H9 (cell line): ENCODE measurements around the gene CHN2. TPM values are rescaled to one million over a fixed set of nuclear protein-coding genes. Genes with fewer than 3 reads are reported as not detected.

Experiments
- DNase-seq: peaks from one replicate; pipeline ENCODE4 v3.0.0-alpha.2; 2017
- H2AFZ ChIP-seq: one replicate; pipeline ENCODE4 v1.6.1; 2013; ENCODE audit warnings: mild to moderate bottlenecking, low read length, control low read depth, moderate library complexity
- H2AK5ac ChIP-seq: 2 replicates; pipeline ENCODE4 v1.6.1; 2013; ENCODE audit warnings: low read length, control low read depth, mixed read lengths; ENCODE audit not compliant: insufficient read length
- H2BK120ac ChIP-seq: one replicate; pipeline ENCODE4 v1.6.1; 2013; ENCODE audit warnings: low read depth, mild to moderate bottlenecking, low read length, control low read depth, inconsistent platforms; ENCODE audit not compliant: poor library complexity, severe bottlenecking
- H2BK12ac ChIP-seq: 2 replicates; pipeline ENCODE4 v1.6.1; 2013; ENCODE audit warnings: low read length, control low read depth, mixed read lengths, low read depth; ENCODE audit not compliant: insufficient read length
- H2BK15ac ChIP-seq: 2 replicates; pipeline ENCODE4 v1.6.1; 2013; ENCODE audit warnings: low read depth, low read length, control low read depth
- H2BK20ac ChIP-seq: one replicate; pipeline ENCODE4 v1.6.1; 2013; ENCODE audit warnings: low read depth, mild to moderate bottlenecking, low read length, control low read depth, inconsistent platforms; ENCODE audit not compliant: poor library complexity, severe bottlenecking
- H2BK5ac ChIP-seq: 2 replicates; pipeline ENCODE4 v1.6.1; 2013; ENCODE audit warnings: low read length, control low read depth, mixed read lengths; ENCODE audit not compliant: insufficient read length
- H3K14ac ChIP-seq: 2 replicates; pipeline ENCODE4 v1.6.1; 2013; ENCODE audit warnings: low read length, control low read depth; ENCODE audit not compliant: insufficient read depth
- H3K18ac ChIP-seq: 2 replicates; pipeline ENCODE4 v1.6.1; 2013; ENCODE audit warnings: low read depth, mild to moderate bottlenecking, mixed read lengths, low read length, control low read depth; ENCODE audit not compliant: insufficient read length
- H3K23ac ChIP-seq: 2 replicates; pipeline ENCODE4 v1.6.1; 2013; ENCODE audit warnings: low read length, control low read depth, mixed read lengths, low read depth; ENCODE audit not compliant: insufficient read length
- H3K23me2 ChIP-seq: 2 replicates; pipeline ENCODE4 v1.6.1; 2013; ENCODE audit warnings: low read depth, mild to moderate bottlenecking, mixed read lengths, low read length, control low read depth; ENCODE audit not compliant: insufficient read length, poor library complexity, severe bottlenecking
- H3K27ac ChIP-seq: 2 replicates; pipeline ENCODE4 v1.5.1; 2013; ENCODE audit warnings: low read length, control low read depth, mixed read lengths, low read depth; ENCODE audit not compliant: insufficient read length
- H3K27me3 ChIP-seq: 2 replicates; pipeline ENCODE4 v1.6.1; 2013; ENCODE audit warnings: low read length, control low read depth, inconsistent platforms; ENCODE audit not compliant: insufficient read depth
- H3K4ac ChIP-seq: 2 replicates; pipeline ENCODE4 v1.6.1; 2013; ENCODE audit warnings: low read depth, mild to moderate bottlenecking, control low read depth, inconsistent platforms, low read length, moderate library complexity
- H3K4me1 ChIP-seq: 2 replicates; pipeline ENCODE4 v1.6.1; 2013; ENCODE audit warnings: low read length, control low read depth, inconsistent platforms; ENCODE audit not compliant: insufficient read depth
- H3K4me2 ChIP-seq: 2 replicates; pipeline ENCODE4 v1.6.1; 2013; ENCODE audit warnings: low read length, control low read depth, mixed read lengths; ENCODE audit not compliant: insufficient read length, insufficient read depth
- H3K56ac ChIP-seq: 2 replicates; pipeline ENCODE4 v1.6.1; 2013; ENCODE audit warnings: low read depth, mild to moderate bottlenecking, mixed read lengths, low read length, control low read depth; ENCODE audit not compliant: insufficient read length
- H3K79me1 ChIP-seq: 2 replicates; pipeline ENCODE4 v1.6.1; 2013; ENCODE audit warnings: low read depth, mild to moderate bottlenecking, moderate library complexity, low read length, control low read depth, inconsistent platforms; ENCODE audit not compliant: insufficient read depth, poor library complexity, severe bottlenecking
- H3K79me2 ChIP-seq: 2 replicates; pipeline ENCODE4 v1.6.1; 2013; ENCODE audit warnings: low read length, control low read depth, inconsistent platforms; ENCODE audit not compliant: insufficient read depth
- H3K9ac ChIP-seq: 2 replicates; pipeline ENCODE4 v1.6.1; 2013; ENCODE audit warnings: low read length, control low read depth, mixed read lengths; ENCODE audit not compliant: insufficient read length; ENCODE audit errors: extremely low read depth
- H3K9me3 ChIP-seq: one replicate; pipeline ENCODE4 v1.6.1; 2013; ENCODE audit warnings: low read depth, low read length, inconsistent platforms; ENCODE audit not compliant: control insufficient read depth
- H3T11ph ChIP-seq: one replicate; pipeline ENCODE4 v1.6.1; 2013; ENCODE audit warnings: mild to moderate bottlenecking, low read length, control low read depth, inconsistent platforms
- H4K20me1 ChIP-seq: one replicate; pipeline ENCODE4 v1.6.1; 2013; ENCODE audit not compliant: control insufficient read depth, insufficient read length, insufficient read depth
- H4K5ac ChIP-seq: 2 replicates; pipeline ENCODE4 v1.6.1; 2013; ENCODE audit warnings: low read depth, mild to moderate bottlenecking, mixed read lengths, low read length, control low read depth; ENCODE audit not compliant: insufficient read length
- H4K8ac ChIP-seq: replicated peaks from 2 replicates; pipeline ENCODE4 v1.6.1; 2013; ENCODE audit warnings: low read length, control low read depth, mixed read lengths, low read depth; ENCODE audit not compliant: insufficient read length
- H4K91ac ChIP-seq: 2 replicates; pipeline ENCODE4 v1.6.1; 2013; ENCODE audit warnings: low read depth, mild to moderate bottlenecking, moderate library complexity, mixed read lengths, low read length, control low read depth; ENCODE audit not compliant: insufficient read length
- H3K27ac Mint-ChIP-seq, 3 experiments: 2 replicates in 2 of 3; 3 replicates in 1 of 3; pipeline ENCODE4 v1.8.0; 2020 to 2021; ENCODE audit warnings: mixed read lengths in 3 of 3, mild to moderate bottlenecking in 1 of 3, moderate library complexity in 1 of 3
- H3K27me3 Mint-ChIP-seq: 2 replicates; pipeline ENCODE4 v1.8.0; 2021; ENCODE audit warnings: low read depth, mild to moderate bottlenecking, moderate library complexity, mixed read lengths
- H3K36me3 Mint-ChIP-seq, 3 experiments: 2 replicates in 2 of 3; 3 replicates in 1 of 3; pipeline ENCODE4 v1.8.0; 2020 to 2021; ENCODE audit warnings: low read depth in 3 of 3, mixed read lengths in 3 of 3; ENCODE audit not compliant: insufficient read depth in 1 of 3
- H3K4me1 Mint-ChIP-seq, 2 experiments: 2 replicates each; pipeline ENCODE4 v1.8.0; 2020; ENCODE audit warnings: mixed read lengths in 2 of 2
- H3K4me3 Mint-ChIP-seq, 2 experiments: 2 replicates in 1 of 2; 3 replicates in 1 of 2; pipeline ENCODE4 v1.8.0; 2020 to 2021; ENCODE audit warnings: mild to moderate bottlenecking in 2 of 2, mixed read lengths in 2 of 2, moderate library complexity in 1 of 2
- H3K9me3 Mint-ChIP-seq, 2 experiments: 2 replicates in 1 of 2; 3 replicates in 1 of 2; pipeline ENCODE4 v1.8.0; 2020; ENCODE audit warnings: mild to moderate bottlenecking in 2 of 2, mixed read lengths in 2 of 2, moderate library complexity in 1 of 2
- CTCF ChIP-seq: fragments of 200-600 bp; sonication (generic); conservative IDR thresholded peaks from 3 replicates; pipeline ENCODE4 v1.8.0; 2021; ENCODE audit warnings: antibody characterized with exemption, mild to moderate bottlenecking
- WGBS: extraction: QIAGEN DNeasy Blood & Tissue Kit; methylation state at CpG from one replicate; pipeline ENCODE4 v1.1.7; 2013; ENCODE audit warnings: missing lambda C conversion rate, low lambda C conversion rate, mixed read lengths; ENCODE audit not compliant: insufficient read length; ENCODE audit errors: extremely low coverage; 5-methylcytosine and 5-hydroxymethylcytosine counted together
- total RNA-seq: library from RNA; stranded (reverse); gene quantifications from 2 replicates; pipeline ENCODE4 v1.2.1, GENCODE V29; 2021

The CHN2 gene
- total RNA-seq, 1 experiment from 2014 or later, result 3.3 TPM

- H3K4me3 Mint-ChIP-seq, result no peak overlapping the region
These were observed 5.2 kb downstream of the CHN2 start for GRCh38 chr7:29199776-29200175.

More at GRCh38 chr7:29199776-29200175, 5.2 kb downstream of the CHN2 start:
- Histone ChIP-seq H3K79me2 (no peaks in the 10 kb centered on the region), H4K8ac (no peak overlapping the region), H3K9ac (no peak overlapping the region), H2BK120ac (no peak overlapping the region), H3K4ac (no peak overlapping the region), H2AK5ac (no peak overlapping the region), H3T11ph (no peak overlapping the region), H3K14ac (no peak overlapping the region), H2AFZ (no peak overlapping the region), H4K20me1 (no peaks in the 10 kb centered on the region), H3K18ac (no peak overlapping the region), H4K91ac (no peak overlapping the region), H3K79me1 (no peaks in the 10 kb centered on the region), H2BK12ac (no peak overlapping the region), H3K9me3 (no peaks in the 10 kb centered on the region), H3K23me2 (peaks cover 6% of the 10 kb centered on the region), H2BK5ac (no peak overlapping the region), H4K5ac (no peak overlapping the region), H3K23ac (no peak overlapping the region), H3K4me1 (peaks cover 7% of the 10 kb centered on the region), H2BK15ac (no peak overlapping the region), H3K27me3 (peaks cover 16% of the 10 kb centered on the region; the same call in 1 of the 2 replicates), H3K27ac (no peak overlapping the region), H3K56ac (no peak overlapping the region), H3K4me2 (no peak overlapping the region), H2BK20ac (no peak overlapping the region)
- Mint-ChIP-seq H3K27me3 (peaks cover 43% of the 10 kb centered on the region), H3K4me1 (peaks cover 27 to 34% of the 10 kb centered on the region in 2 experiments), H3K9me3 (no peaks in the 10 kb centered on the region), H3K27ac (peak overlapping the region in 1 of 3 experiments; percentile 5; a peak in 1 of 7 replicates), H3K36me3 (no peaks in the 10 kb centered on the region)
- no CpG with 5 or more reads among the region's 3 CpGs for WGBS
- TF ChIP-seq CTCF, result no peak
- no peak for DNase-seq
